HepG2 (cell line): ENCODE data around the gene SLC39A3. TPM values are rescaled to one million over a fixed set of nuclear protein-coding genes. Genes with fewer than 3 reads are reported as not detected.

Source experiments
- ATAC-seq: fragments of 200-7000 bp; cut with Tn5 transposase; 3 replicates; pipeline ENCODE4 v1.9.1; 2020; ENCODE audit warnings: mild to moderate bottlenecking, moderate library complexity
- BruUV-seq: library from RNA; stranded (reverse); fragments of 400-500 nt; replicated peaks from 2 replicates; lab custom pipeline; 2021; lab: Mats Ljungman, UMichigan
- CTCF ChIA-PET: fragments of 300-600 bp; formaldehyde crosslinking; extraction: SDS; loops from one replicate; lab custom pipeline; 2021; ENCODE audit warnings: low total read pairs, inconsistent platforms, low intra/inter-chr PET ratio; lab: Yijun Ruan, JAX
- POLR2A ChIA-PET: fragments of 350-600 bp; sonication (Branson Sonifier 250); formaldehyde crosslinking; loops from one replicate; lab custom pipeline; 2020; ENCODE audit warnings: antibody characterized with exemption, inconsistent platforms; lab: Yijun Ruan, JAX
- DNase-seq: peaks from one replicate; pipeline ENCODE4 v3.0.0-alpha.2; 2015; ENCODE audit warnings: low spot score
- FAIRE-seq: peaks from 3 replicates; lab custom pipeline; 2011; peaks lifted over from hg19 to GRCh38; lab: Jason Lieb, UNC
- H2AFZ ChIP-seq: one replicate; pipeline ENCODE4 v1.6.1; 2011; ENCODE audit warnings: low read length, inconsistent platforms
- H3K27ac ChIP-seq: fragments of 300-600 bp; 3 replicates; pipeline ENCODE4 v1.8.0; 2011; ENCODE audit warnings: mixed run types, mild to moderate bottlenecking, mixed read lengths, low read length, inconsistent platforms; ENCODE audit not compliant: insufficient read depth; ENCODE audit errors: extremely low read length
- H3K27me3 ChIP-seq, 2 experiments: fragments of 200-600 bp in 1 of 2; 2 replicates in 1 of 2; 3 replicates in 1 of 2; pipeline versions ENCODE4 v1.6.0 to v1.8.0; 2011; ENCODE audit warnings: low read length in 2 of 2, mild to moderate bottlenecking in 2 of 2, moderate library complexity in 2 of 2, inconsistent platforms in 1 of 2; ENCODE audit not compliant: insufficient read depth in 2 of 2, control insufficient read depth in 1 of 2
- H3K36me3 ChIP-seq, 2 experiments: fragments of 200-600 bp in 1 of 2; replicated peaks in 1 of 2; 2 replicates in 1 of 2; 3 replicates in 1 of 2; pipeline versions ENCODE4 v1.5.1 to v1.8.0; 2011; ENCODE audit warnings: low read length in 2 of 2, inconsistent platforms in 1 of 2; ENCODE audit not compliant: insufficient read depth in 2 of 2, control insufficient read depth in 1 of 2
- H3K4me1 ChIP-seq: 2 replicates; pipeline ENCODE4 v1.5.1; 2012; ENCODE audit warnings: low read length, inconsistent platforms; ENCODE audit not compliant: insufficient read depth
- H3K4me2 ChIP-seq: 2 replicates; pipeline ENCODE4 v1.6.0; 2011; ENCODE audit warnings: low read depth, low read length, inconsistent platforms
- H3K4me3 ChIP-seq, 3 experiments: fragments of 200-600 bp in 1 of 3; sonication (generic), shearing (Covaris generic) in 1 of 3; replicated peaks in 1 of 3; 2 replicates each; pipeline ENCODE4 v1.5.1; 2011 to 2016; ENCODE audit warnings: low read length in 3 of 3, inconsistent platforms in 2 of 3, low read depth in 2 of 3, mild to moderate bottlenecking in 2 of 3, control low read depth in 1 of 3, mixed read lengths in 1 of 3; ENCODE audit not compliant: insufficient read depth in 1 of 3
- H3K79me2 ChIP-seq: one replicate; pipeline ENCODE4 v1.6.1; 2011; ENCODE audit warnings: low read length, inconsistent platforms; ENCODE audit not compliant: insufficient read depth
- H3K9ac ChIP-seq: 2 replicates; pipeline ENCODE4 v1.6.0; 2011; ENCODE audit warnings: mild to moderate bottlenecking, low read depth, low read length, inconsistent platforms; ENCODE audit not compliant: insufficient read depth
- H3K9me3 ChIP-seq: 2 replicates; pipeline ENCODE4 v1.5.1; 2012; ENCODE audit warnings: mild to moderate bottlenecking, low read length
- H4K20me1 ChIP-seq: 2 replicates; pipeline ENCODE4 v1.6.0; 2011; ENCODE audit warnings: inconsistent platforms, mild to moderate bottlenecking, low read length, moderate library complexity; ENCODE audit not compliant: insufficient read depth
- ARNT2 ChIP-seq: sonication (generic); formaldehyde crosslinking; IDR thresholded peaks from 2 replicates; pipeline ENCODE4 v1.8.0; 2022; ENCODE audit warnings: mild to moderate bottlenecking, low read depth, missing genetic modification reagents, moderate library complexity
- BRD4 ChIP-seq: sonication (generic); formaldehyde crosslinking; IDR thresholded peaks from 2 replicates; pipeline ENCODE4 v1.4.0; 2020; ENCODE audit warnings: missing genetic modification reagents
- CEBPZ ChIP-seq: IDR thresholded peaks from 2 replicates; pipeline ENCODE4 v1.6.1; 2012; ENCODE audit warnings: low read length, improper control_type of control experiment
- FLYWCH1 ChIP-seq: sonication (generic); formaldehyde crosslinking; IDR thresholded peaks from 2 replicates; pipeline ENCODE4 v1.8.1; 2023; ENCODE audit warnings: mild to moderate bottlenecking, missing genetic modification reagents
- GTF3A ChIP-seq: sonication (generic); formaldehyde crosslinking; conservative IDR thresholded peaks from 2 replicates; pipeline ENCODE4 v1.4.0; 2020; ENCODE audit warnings: mild to moderate bottlenecking, missing genetic modification reagents
- NR3C1 ChIP-seq: sonication (generic); formaldehyde crosslinking; IDR thresholded peaks from 2 replicates; pipeline ENCODE4 v1.4.0; 2020; ENCODE audit warnings: missing genetic modification reagents
- PHF20 ChIP-seq: sonication (generic); formaldehyde crosslinking; IDR thresholded peaks from 2 replicates; pipeline ENCODE4 v1.5.0; 2020; ENCODE audit warnings: mild to moderate bottlenecking, missing genetic modification reagents
- POLR2AphosphoS5 ChIP-seq: IDR thresholded peaks from 2 replicates; pipeline ENCODE4 v1.6.1; 2012; ENCODE audit warnings: low read depth, low read length
- SIX1 ChIP-seq: sonication (generic); formaldehyde crosslinking; IDR thresholded peaks from 2 replicates; pipeline ENCODE4 v1.4.0; 2020; ENCODE audit warnings: missing genetic modification reagents, borderline replicate concordance
- SP2 ChIP-seq: sonication (generic); formaldehyde crosslinking; IDR thresholded peaks from 2 replicates; pipeline ENCODE4 v1.5.1; 2020; ENCODE audit warnings: mild to moderate bottlenecking, missing genetic modification reagents
- ZBTB34 ChIP-seq: sonication (generic); formaldehyde crosslinking; IDR thresholded peaks from 2 replicates; pipeline ENCODE4 v1.8.0; 2022; ENCODE audit warnings: mild to moderate bottlenecking, missing genetic modification reagents
- ZFP41 ChIP-seq: sonication (generic); formaldehyde crosslinking; IDR thresholded peaks from 2 replicates; pipeline ENCODE4 v1.4.0; 2020; ENCODE audit warnings: mild to moderate bottlenecking, missing genetic modification reagents, borderline replicate concordance
- ZKSCAN5 ChIP-seq: sonication (generic); formaldehyde crosslinking; IDR thresholded peaks from 2 replicates; pipeline ENCODE4 v1.5.1; 2020; ENCODE audit warnings: mild to moderate bottlenecking, missing genetic modification reagents
- ZMAT5 ChIP-seq: sonication (generic); formaldehyde crosslinking; IDR thresholded peaks from 2 replicates; pipeline ENCODE4 v1.5.0; 2020; ENCODE audit warnings: mild to moderate bottlenecking, low read depth, missing genetic modification reagents, borderline replicate concordance
- ZNF260 ChIP-seq: sonication (generic); formaldehyde crosslinking; IDR thresholded peaks from 2 replicates; pipeline ENCODE4 v1.4.0; 2020; ENCODE audit warnings: missing genetic modification reagents, low read depth, mild to moderate bottlenecking, borderline replicate concordance
- ZNF577 ChIP-seq: sonication (generic); formaldehyde crosslinking; IDR thresholded peaks from 2 replicates; pipeline ENCODE4 v1.4.0; 2020; ENCODE audit warnings: mild to moderate bottlenecking, low read depth, missing genetic modification reagents, borderline replicate concordance
- ZNF839 ChIP-seq: sonication (generic); formaldehyde crosslinking; IDR thresholded peaks from 2 replicates; pipeline ENCODE4 v1.4.0; 2020; ENCODE audit warnings: missing genetic modification reagents, mild to moderate bottlenecking, borderline replicate concordance
- ZSCAN20 ChIP-seq: sonication (generic); formaldehyde crosslinking; IDR thresholded peaks from 2 replicates; pipeline ENCODE4 v1.4.0; 2020; ENCODE audit warnings: missing genetic modification reagents, mild to moderate bottlenecking, borderline replicate concordance
- ZSCAN9 ChIP-seq: IDR thresholded peaks from 2 replicates; pipeline ENCODE4 v1.6.1; 2016; ENCODE audit warnings: borderline replicate concordance
- WGBS: methylation state at CpG from one replicate; pipeline ENCODE4 v1.1.6; 2017; ENCODE audit warnings: low lambda C conversion rate; 5-methylcytosine and 5-hydroxymethylcytosine counted together
- in situ Hi-C: cut with HindIII; loops from 2 replicates; pipeline ENCODE4 v1.10.0; 2017; ENCODE audit warnings: low pct_unique_long_range_greater_than_20kb; ENCODE audit not compliant: extremely low pct_ligation_motif_present
- intact Hi-C: fragments of 100-400 bp; cut with micrococcal nuclease; formaldehyde crosslinking; loops from one replicate; pipeline ENCODE4 v1.10.0; 2022; ENCODE audit not compliant: unreplicated experiment
- polyA plus RNA-seq, 8 experiments: library from polyadenylated mRNA; depleted of rRNA in 3 of 8; stranded (reverse) in 7 of 8; unstranded in 1 of 8; fragments of >200 nt; fragmentation: Illumina TruSeq in 4 of 8; extraction: Trizol in 4 of 8; gene quantifications; 2 replicates each; pipeline versions ENCODE4 v1.2.1 to v1.2.3, GENCODE V29; 2011 to 2016; ENCODE audit warnings: low read depth in 4 of 8, missing spikeins in 1 of 8, mixed read lengths in 1 of 8; ENCODE audit not compliant: insufficient read depth in 1 of 8
- total RNA-seq, 5 experiments: library from RNA; depleted of rRNA; stranded (reverse); fragments of >200 nt; fragmentation: Illumina TruSeq; extraction: Trizol; gene quantifications; 2 replicates each; pipeline ENCODE4 v1.2.3, GENCODE V29; 2016; ENCODE audit warnings: low read depth in 1 of 5

SLC39A3 gene
- total and polyA plus RNA-seq, 2 of the 13 experiments (the other 11 are each of a cell fraction or from before 2014, with no cell fraction given) = 33.6 to 41.6 TPM

- FAIRE-seq = no peak
- ChIA-PET CTCF (no interaction called here), POLR2A (interaction anchor here (0.7 to 3.6 kb wide), 4 partner anchors 16 to 248 kb away, joined by 3 to 28 read pairs (median 6); no protein-coding TSS in a partner anchor)
- Histone ChIP-seq H3K9me3 (no peaks in the 10 kb centered on the region), H3K4me2 (peak within 1 kb of the TSS; percentile 87), H3K36me3 (no peaks in the 10 kb centered on the region), H3K27ac (no peak within 1 kb of the TSS), H3K4me1 (peaks cover 36% of the 10 kb centered on the region), H3K4me3 (peak within 1 kb of the TSS; percentile 75 to 96 (median 82)), H3K79me2 (no peaks in the 10 kb centered on the region), H4K20me1 (no peaks in the 10 kb centered on the region), H3K9ac (peak within 1 kb of the TSS; percentile 75), H3K27me3 (no peaks in the 10 kb centered on the region; a peak in 1 of 5 replicates), H2AFZ (no peak within 1 kb of the TSS)
- ATAC-seq = peak; percentile 92
- peak; percentile 78 for DNase-seq
- in situ Hi-C loops = no loop called here
- BruUV-seq = no TSS peak
- 3% methylated on average over 38 of the region's 77 CpGs for WGBS
- intact Hi-C loops = loop anchor here (5.0 kb wide), 1 partner anchor 605 kb away; no protein-coding TSS in a partner anchor
- TF ChIP-seq SP2 (CRISPR knock-in tag) (peak; percentile 76; the same call in 1 of the 2 replicates), PHF20 (CRISPR knock-in tag) (peak; percentile 52; the same call in 1 of the 2 replicates), POLR2AphosphoS5 (peak; percentile 51), FLYWCH1 (CRISPR knock-in tag) (no peak), GTF3A (CRISPR knock-in tag) (no peak), ZNF577 (CRISPR knock-in tag) (no peak), ZNF839 (CRISPR knock-in tag) (no peak), ZNF260 (CRISPR knock-in tag) (no peak), SIX1 (CRISPR knock-in tag) (no peak), ZMAT5 (CRISPR knock-in tag) (no peak), BRD4 (no peak), ZSCAN9 (no peak), ZBTB34 (CRISPR knock-in tag) (no peak), NR3C1 (no peak), ZSCAN20 (CRISPR knock-in tag) (no peak), ARNT2 (CRISPR knock-in tag) (no peak), CEBPZ (no peak), ZFP41 (CRISPR knock-in tag) (no peak), ZKSCAN5 (no peak)
These were observed 37.4 kb downstream of the SLC39A3 start, which contains the start of gene GNG7 for GRCh38 chr19:2702170-2703076. Gene GNG7 (minus strand): TSS chr19:2702694. CDS start chr19:2520688, 182,006 bp downstream.
